Panc1 (cell line): ENCODE data around the gene ESAM.

ENCODE experiments used
- POLR2AphosphoS5 ChIP-seq: IDR thresholded peaks from 2 replicates; pipeline ENCODE4 v1.6.1; 2012; ENCODE audit warnings: mild to moderate bottlenecking, low read depth, low read length, moderate library complexity
- TF ChIP-seq, protein P1 (sequence below): fragments of 450-650 bp; IDR thresholded peaks from 2 replicates; pipeline ENCODE4 v1.5.1; 2017; ENCODE audit warnings: mild to moderate bottlenecking
- TF ChIP-seq, protein P2 (sequence below), 2 experiments: IDR thresholded peaks; 2 replicates each; pipeline ENCODE4 v1.6.1; 2011 to 2012; ENCODE audit warnings: low read depth in 2 of 2, control low read depth in 1 of 2, low read length in 1 of 2, mild to moderate bottlenecking in 1 of 2, moderate library complexity in 1 of 2; ENCODE audit not compliant: insufficient read depth in 1 of 2

DNA sequence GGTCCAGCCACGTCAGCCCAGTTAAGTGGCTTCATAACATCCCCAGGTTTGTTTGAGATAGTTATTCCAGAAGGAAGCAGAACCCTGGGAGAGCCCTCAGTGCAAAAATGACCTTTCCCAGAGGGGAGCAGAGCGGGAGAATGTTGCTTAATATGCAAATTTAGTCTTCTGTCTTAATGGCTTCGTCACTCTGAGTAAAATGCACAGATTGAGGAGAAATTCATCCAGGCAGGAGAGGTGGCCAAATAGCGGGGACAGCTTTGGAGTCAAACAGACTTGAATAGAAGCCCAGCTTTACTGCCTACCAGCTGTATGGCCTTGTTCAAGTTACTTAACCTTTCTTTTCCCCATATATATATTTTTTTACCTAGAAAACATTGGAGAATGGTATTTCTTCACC is 34.6 kb downstream of the ESAM start:
- no peak for TF ChIP-seq POLR2AphosphoS5
- TF ChIP-seq, protein P1, sequence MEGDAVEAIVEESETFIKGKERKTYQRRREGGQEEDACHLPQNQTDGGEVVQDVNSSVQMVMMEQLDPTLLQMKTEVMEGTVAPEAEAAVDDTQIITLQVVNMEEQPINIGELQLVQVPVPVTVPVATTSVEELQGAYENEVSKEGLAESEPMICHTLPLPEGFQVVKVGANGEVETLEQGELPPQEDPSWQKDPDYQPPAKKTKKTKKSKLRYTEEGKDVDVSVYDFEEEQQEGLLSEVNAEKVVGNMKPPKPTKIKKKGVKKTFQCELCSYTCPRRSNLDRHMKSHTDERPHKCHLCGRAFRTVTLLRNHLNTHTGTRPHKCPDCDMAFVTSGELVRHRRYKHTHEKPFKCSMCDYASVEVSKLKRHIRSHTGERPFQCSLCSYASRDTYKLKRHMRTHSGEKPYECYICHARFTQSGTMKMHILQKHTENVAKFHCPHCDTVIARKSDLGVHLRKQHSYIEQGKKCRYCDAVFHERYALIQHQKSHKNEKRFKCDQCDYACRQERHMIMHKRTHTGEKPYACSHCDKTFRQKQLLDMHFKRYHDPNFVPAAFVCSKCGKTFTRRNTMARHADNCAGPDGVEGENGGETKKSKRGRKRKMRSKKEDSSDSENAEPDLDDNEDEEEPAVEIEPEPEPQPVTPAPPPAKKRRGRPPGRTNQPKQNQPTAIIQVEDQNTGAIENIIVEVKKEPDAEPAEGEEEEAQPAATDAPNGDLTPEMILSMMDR = no peak
- TF ChIP-seq, protein P2, sequence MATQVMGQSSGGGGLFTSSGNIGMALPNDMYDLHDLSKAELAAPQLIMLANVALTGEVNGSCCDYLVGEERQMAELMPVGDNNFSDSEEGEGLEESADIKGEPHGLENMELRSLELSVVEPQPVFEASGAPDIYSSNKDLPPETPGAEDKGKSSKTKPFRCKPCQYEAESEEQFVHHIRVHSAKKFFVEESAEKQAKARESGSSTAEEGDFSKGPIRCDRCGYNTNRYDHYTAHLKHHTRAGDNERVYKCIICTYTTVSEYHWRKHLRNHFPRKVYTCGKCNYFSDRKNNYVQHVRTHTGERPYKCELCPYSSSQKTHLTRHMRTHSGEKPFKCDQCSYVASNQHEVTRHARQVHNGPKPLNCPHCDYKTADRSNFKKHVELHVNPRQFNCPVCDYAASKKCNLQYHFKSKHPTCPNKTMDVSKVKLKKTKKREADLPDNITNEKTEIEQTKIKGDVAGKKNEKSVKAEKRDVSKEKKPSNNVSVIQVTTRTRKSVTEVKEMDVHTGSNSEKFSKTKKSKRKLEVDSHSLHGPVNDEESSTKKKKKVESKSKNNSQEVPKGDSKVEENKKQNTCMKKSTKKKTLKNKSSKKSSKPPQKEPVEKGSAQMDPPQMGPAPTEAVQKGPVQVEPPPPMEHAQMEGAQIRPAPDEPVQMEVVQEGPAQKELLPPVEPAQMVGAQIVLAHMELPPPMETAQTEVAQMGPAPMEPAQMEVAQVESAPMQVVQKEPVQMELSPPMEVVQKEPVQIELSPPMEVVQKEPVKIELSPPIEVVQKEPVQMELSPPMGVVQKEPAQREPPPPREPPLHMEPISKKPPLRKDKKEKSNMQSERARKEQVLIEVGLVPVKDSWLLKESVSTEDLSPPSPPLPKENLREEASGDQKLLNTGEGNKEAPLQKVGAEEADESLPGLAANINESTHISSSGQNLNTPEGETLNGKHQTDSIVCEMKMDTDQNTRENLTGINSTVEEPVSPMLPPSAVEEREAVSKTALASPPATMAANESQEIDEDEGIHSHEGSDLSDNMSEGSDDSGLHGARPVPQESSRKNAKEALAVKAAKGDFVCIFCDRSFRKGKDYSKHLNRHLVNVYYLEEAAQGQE (IDR thresholded peaks at IDR 0.05; ENCODE audit: insufficient read depth in 1 of 2, low read depth in 2 of 2, low read length in 1 of 2) = no peak
